Hepatocyte (in vitro differentiated cells): ENCODE data around the gene TPRN. TPM values are rescaled to one million over a fixed set of nuclear protein-coding genes. Genes with fewer than 3 reads are reported as not detected.

ENCODE experiments used
- DNase-seq: peaks from one replicate; pipeline ENCODE4 v3.0.0-alpha.2; 2016; ENCODE audit warnings: low spot score
- H2AFZ ChIP-seq: fragments of 200-600 bp; sonication (generic); 2 replicates; pipeline ENCODE4 v1.6.0; 2016; ENCODE audit warnings: antibody characterized with exemption, mild to moderate bottlenecking
- H3K27ac ChIP-seq: fragments of 200-600 bp; sonication (generic); 2 replicates; pipeline ENCODE4 v1.5.1; 2016; ENCODE audit warnings: mild to moderate bottlenecking
- H3K27me3 ChIP-seq: fragments of 200-600 bp; sonication (generic); 2 replicates; pipeline ENCODE4 v1.6.1; 2016
- H3K36me3 ChIP-seq: fragments of 200-600 bp; sonication (generic); replicated peaks from 2 replicates; pipeline ENCODE4 v1.5.1; 2016; ENCODE audit warnings: low read depth; ENCODE audit not compliant: insufficient read depth
- H3K4me1 ChIP-seq: fragments of 200-600 bp; sonication (generic); 2 replicates; pipeline ENCODE4 v1.5.1; 2016; ENCODE audit warnings: mild to moderate bottlenecking, moderate library complexity; ENCODE audit not compliant: insufficient read depth
- H3K4me2 ChIP-seq: fragments of 200-600 bp; sonication (generic); 2 replicates; pipeline ENCODE4 v1.6.0; 2016
- H3K4me3 ChIP-seq: fragments of 200-600 bp; sonication (generic); 2 replicates; pipeline ENCODE4 v1.5.1; 2016; ENCODE audit warnings: mild to moderate bottlenecking
- H3K79me2 ChIP-seq: fragments of 200-600 bp; sonication (generic); 2 replicates; pipeline ENCODE4 v1.6.0; 2017; ENCODE audit warnings: mild to moderate bottlenecking
- H3K9me2 ChIP-seq: fragments of 200-600 bp; sonication (generic); replicated peaks from 2 replicates; pipeline ENCODE4 v1.6.0; 2017; ENCODE audit warnings: mild to moderate bottlenecking; ENCODE audit not compliant: insufficient read depth
- H3K9me3 ChIP-seq: fragments of 200-600 bp; sonication (generic); 2 replicates; pipeline ENCODE4 v1.5.1; 2016; ENCODE audit warnings: low read depth, mild to moderate bottlenecking
- H4K20me1 ChIP-seq: fragments of 200-600 bp; sonication (generic); 2 replicates; pipeline ENCODE4 v1.6.0; 2016; ENCODE audit warnings: mild to moderate bottlenecking; ENCODE audit not compliant: insufficient read depth, poor library complexity, severe bottlenecking
- CTCF ChIP-seq: fragments of 200-600 bp; sonication (generic); IDR thresholded peaks from 2 replicates; pipeline ENCODE4 v1.5.1; 2016; ENCODE audit warnings: antibody characterized with exemption, mild to moderate bottlenecking; ENCODE audit not compliant: poor library complexity
- EZH2 ChIP-seq: fragments of 200-600 bp; sonication (generic); IDR thresholded peaks from 2 replicates; pipeline ENCODE4 v1.6.1; 2016; ENCODE audit warnings: antibody characterized with exemption, mild to moderate bottlenecking, borderline replicate concordance
- EZH2phosphoT487 ChIP-seq: fragments of 200-600 bp; sonication (generic); IDR thresholded peaks from one replicate; pipeline ENCODE4 v1.6.1; 2018; ENCODE audit warnings: antibody characterized with exemption, mild to moderate bottlenecking, low read depth, moderate library complexity; ENCODE audit not compliant: unreplicated experiment, severe bottlenecking
- WGBS: methylation state at CpG from one replicate; pipeline ENCODE4 v1.1.6; 2016; ENCODE audit warnings: low lambda C conversion rate; ENCODE audit errors: missing lambda C conversion rate; 5-methylcytosine and 5-hydroxymethylcytosine counted together
- polyA plus RNA-seq: library from polyadenylated mRNA; unstranded; fragments of >200 nt; fragmentation: Nextera tagmentation; extraction: Ambion mirVana; gene quantifications from 2 replicates; pipeline ENCODE4 v1.2.1, GENCODE V29; 2016
- total RNA-seq: library from RNA; depleted of rRNA; stranded (reverse); fragments of >200 nt; gene quantifications from 2 replicates; pipeline ENCODE4 v1.2.3, GENCODE V29; 2014

TPRN gene
- total RNA-seq = 27.6 and 34.4 TPM in 2 replicates
- polyA plus RNA-seq = 82.3 and 104 TPM in 2 replicates

- peaks cover 39% of the 10 kb centered on the region for H4K20me1 ChIP-seq
- H3K9me3 ChIP-seq = no peaks in the 10 kb centered on the region
- no peak within 1 kb of the TSS for H2AFZ ChIP-seq
- peaks cover 51% of the 10 kb centered on the region for H3K4me1 ChIP-seq
- peak within 1 kb of the TSS; percentile 99 for H3K4me2 ChIP-seq
- H3K27me3 ChIP-seq = no peaks in the 10 kb centered on the region
- WGBS = 2% methylated on average over 41 of the region's 118 CpGs
- peak within 1 kb of the TSS; percentile 78 for H3K27ac ChIP-seq
- no peaks in the 10 kb centered on the region for H3K36me3 ChIP-seq
- H3K9me2 ChIP-seq = no peaks in the 10 kb centered on the region
- H3K79me2 ChIP-seq = peaks cover 82% of the 10 kb centered on the region
- DNase-seq = peak; percentile 100
- H3K4me3 ChIP-seq = peak within 1 kb of the TSS; percentile 47
- no peak for TF ChIP-seq CTCF
- no peak for TF ChIP-seq EZH2
- no peak for TF ChIP-seq EZH2phosphoT487
Measured at GRCh38 chr9:137200311-137201204, at the start of gene TPRN. TPRN (minus strand) TSS chr9:137200741; CDS start chr9:137200711, 30 bp downstream.

- Histone ChIP-seq H3K79me2 (peaks cover 15% of the 10 kb centered on the region), H3K36me3 (no peaks in the 10 kb centered on the region), H3K27ac (no peak overlapping the region), H3K27me3 (no peaks in the 10 kb centered on the region), H3K4me2 (no peak overlapping the region), H3K4me1 (peaks cover 2% of the 10 kb centered on the region), H2AFZ (no peak overlapping the region), H3K4me3 (no peak overlapping the region), H3K9me2 (no peaks in the 10 kb centered on the region), H4K20me1 (peaks cover 11% of the 10 kb centered on the region), H3K9me3 (no peaks in the 10 kb centered on the region)
- DNase-seq = no peak
- 92% methylated on average over 6 of the region's 6 CpGs for WGBS
- no peak for TF ChIP-seq EZH2phosphoT487
- TF ChIP-seq EZH2 = no peak
- no peak for TF ChIP-seq CTCF
Measured at GRCh38 chr9:137247916-137248175, 47.3 kb upstream of the TPRN start.

GRCh38 chr9:137247135-137247915 is 46.8 kb upstream of the TPRN start:
- H3K27ac ChIP-seq = no peak overlapping the region
- no peak overlapping the region for H3K4me2 ChIP-seq
- no peaks in the 10 kb centered on the region for H3K36me3 ChIP-seq
- 75% methylated on average over 20 of the region's 20 CpGs for WGBS
- no peaks in the 10 kb centered on the region for H3K9me2 ChIP-seq
- peaks cover 16% of the 10 kb centered on the region for H4K20me1 ChIP-seq
- H3K27me3 ChIP-seq = no peaks in the 10 kb centered on the region
- H3K4me1 ChIP-seq = peaks cover 7% of the 10 kb centered on the region
- peaks cover 21% of the 10 kb centered on the region for H3K79me2 ChIP-seq
- TF ChIP-seq EZH2 (no peak), EZH2phosphoT487 (no peak), CTCF (no peak)
- H3K4me3 ChIP-seq = no peak overlapping the region
- no peak overlapping the region for H2AFZ ChIP-seq
- no peaks in the 10 kb centered on the region for H3K9me3 ChIP-seq
- no peak for DNase-seq
